ENCODE results near the gene OGN. TPM values are rescaled to one million over a fixed set of nuclear protein-coding genes. Genes with fewer than 3 reads are reported as not detected.

The OGN gene
- total RNA-seq, 2 experiments from 2014 or later, result 0.11 TPM; not detected in 1

- ATAC-seq (ENCODE audit: poor library complexity) (no peak), DNase-seq (no peak)
- Mint-ChIP-seq H3K9me3 (no peaks in the 10 kb centered on the region), H3K27me3 (no peaks in the 10 kb centered on the region), H3K4me1 (ENCODE audit: low read depth) (peaks cover 36% of the 10 kb centered on the region), H3K4me3 (no peak overlapping the region), H3K27ac (no peak overlapping the region), H3K36me3 (ENCODE audit: low read depth) (no peaks in the 10 kb centered on the region)
- H3K27ac ChIP-seq (ENCODE audit: low read depth in 1 of 2, low read length in 2 of 2), result no peak overlapping the region
- no peak overlapping the region for H3K4me3 ChIP-seq (ENCODE audit: low read length)
- intact Hi-C loops (cut with DNase I, micrococcal nuclease), result no loop called here
- no peaks in the 10 kb centered on the region for H3K27me3 ChIP-seq (ENCODE audit: control insufficient read depth in 1 of 2, insufficient read depth in 2 of 2, low read length in 2 of 2)
- peaks cover 14% of the 10 kb centered on the region for H3K4me1 ChIP-seq (ENCODE audit: insufficient read depth, low read length)
- ChIA-PET POLR2A (no interaction called here), CTCF (interaction anchor here (1.6 kb wide), 1 partner anchor 13 kb away, joined by 3 read pairs; no protein-coding TSS in a partner anchor)
- TF ChIP-seq, protein P1, sequence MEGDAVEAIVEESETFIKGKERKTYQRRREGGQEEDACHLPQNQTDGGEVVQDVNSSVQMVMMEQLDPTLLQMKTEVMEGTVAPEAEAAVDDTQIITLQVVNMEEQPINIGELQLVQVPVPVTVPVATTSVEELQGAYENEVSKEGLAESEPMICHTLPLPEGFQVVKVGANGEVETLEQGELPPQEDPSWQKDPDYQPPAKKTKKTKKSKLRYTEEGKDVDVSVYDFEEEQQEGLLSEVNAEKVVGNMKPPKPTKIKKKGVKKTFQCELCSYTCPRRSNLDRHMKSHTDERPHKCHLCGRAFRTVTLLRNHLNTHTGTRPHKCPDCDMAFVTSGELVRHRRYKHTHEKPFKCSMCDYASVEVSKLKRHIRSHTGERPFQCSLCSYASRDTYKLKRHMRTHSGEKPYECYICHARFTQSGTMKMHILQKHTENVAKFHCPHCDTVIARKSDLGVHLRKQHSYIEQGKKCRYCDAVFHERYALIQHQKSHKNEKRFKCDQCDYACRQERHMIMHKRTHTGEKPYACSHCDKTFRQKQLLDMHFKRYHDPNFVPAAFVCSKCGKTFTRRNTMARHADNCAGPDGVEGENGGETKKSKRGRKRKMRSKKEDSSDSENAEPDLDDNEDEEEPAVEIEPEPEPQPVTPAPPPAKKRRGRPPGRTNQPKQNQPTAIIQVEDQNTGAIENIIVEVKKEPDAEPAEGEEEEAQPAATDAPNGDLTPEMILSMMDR (IDR thresholded peaks at IDR 0.05), result no peak
- no peaks in the 10 kb centered on the region for H3K9me3 ChIP-seq (ENCODE audit: control insufficient read depth in 1 of 2, insufficient read depth in 1 of 2, low read length in 2 of 2)
- no peaks in the 10 kb centered on the region for H3K36me3 ChIP-seq (ENCODE audit: insufficient read depth, low read length)
Measured at GRCh38 chr9:92402360-92402759, 2.0 kb downstream of the OGN start.

DNA sequence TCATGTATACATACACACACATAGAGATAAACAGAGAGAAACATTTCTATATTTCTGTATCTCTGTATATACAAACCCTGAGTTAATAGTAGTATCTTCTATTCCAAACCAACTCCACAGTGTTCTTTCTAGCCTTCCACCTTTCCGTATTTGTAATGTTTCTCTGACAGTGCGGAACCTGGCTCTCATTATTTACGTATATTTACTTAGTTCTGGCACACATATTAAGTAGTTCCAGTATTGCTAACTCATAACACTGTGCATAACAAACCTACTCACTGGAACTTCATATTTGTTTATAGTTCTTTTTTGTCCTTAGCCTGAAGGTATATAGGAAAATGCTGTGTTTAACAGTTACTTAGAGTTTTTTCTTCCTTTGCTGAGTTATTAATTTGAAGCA is 6.5 kb downstream of the OGN start:
- ChIA-PET CTCF (no interaction called here), POLR2A (no interaction called here)
- Mint-ChIP-seq H3K4me1 (ENCODE audit: low read depth) (peaks cover 2% of the 10 kb centered on the region), H3K27ac (no peak overlapping the region), H3K36me3 (ENCODE audit: low read depth) (no peaks in the 10 kb centered on the region), H3K9me3 (no peaks in the 10 kb centered on the region), H3K27me3 (no peaks in the 10 kb centered on the region), H3K4me3 (no peak overlapping the region)
- Histone ChIP-seq H3K27ac (ENCODE audit: low read depth in 1 of 2, low read length in 2 of 2) (no peak overlapping the region), H3K27me3 (ENCODE audit: control insufficient read depth in 1 of 2, insufficient read depth in 2 of 2, low read length in 2 of 2) (no peaks in the 10 kb centered on the region), H3K36me3 (ENCODE audit: insufficient read depth, low read length) (no peaks in the 10 kb centered on the region), H3K4me1 (ENCODE audit: insufficient read depth, low read length) (no peaks in the 10 kb centered on the region), H3K4me3 (ENCODE audit: low read length) (no peak overlapping the region), H3K9me3 (ENCODE audit: control insufficient read depth in 1 of 2, insufficient read depth in 1 of 2, low read length in 2 of 2) (no peaks in the 10 kb centered on the region)
- no peak for DNase-seq
- TF ChIP-seq, protein P1 (IDR thresholded peaks at IDR 0.05), result no peak
- intact Hi-C loops (cut with DNase I, micrococcal nuclease), result no loop called here
- ATAC-seq (ENCODE audit: poor library complexity), result no peak

- no peak for ATAC-seq (ENCODE audit: poor library complexity)
- Histone ChIP-seq H3K27ac (ENCODE audit: low read depth in 1 of 2, low read length in 2 of 2) (no peak overlapping the region), H3K27me3 (ENCODE audit: control insufficient read depth in 1 of 2, insufficient read depth in 2 of 2, low read length in 2 of 2) (no peaks in the 10 kb centered on the region), H3K4me3 (ENCODE audit: low read length) (no peak overlapping the region), H3K36me3 (ENCODE audit: insufficient read depth, low read length) (no peaks in the 10 kb centered on the region), H3K9me3 (ENCODE audit: control insufficient read depth in 1 of 2, insufficient read depth in 1 of 2, low read length in 2 of 2) (no peaks in the 10 kb centered on the region), H3K4me1 (ENCODE audit: insufficient read depth, low read length) (no peaks in the 10 kb centered on the region)
- no peak overlapping the region for H3K4me3 Mint-ChIP-seq
- no peak overlapping the region for H3K27ac Mint-ChIP-seq
- no peak for DNase-seq
- ChIA-PET CTCF (interaction anchor here (1.5 kb wide), 1 partner anchor 9 kb away, joined by 3 read pairs; the partner anchor contains the start of gene OGN), POLR2A (no interaction called here)
- no peaks in the 10 kb centered on the region for H3K4me1 Mint-ChIP-seq (ENCODE audit: low read depth)
- intact Hi-C loops (cut with DNase I, micrococcal nuclease), result no loop called here
- no peaks in the 10 kb centered on the region for H3K9me3 Mint-ChIP-seq
- no peaks in the 10 kb centered on the region for H3K27me3 Mint-ChIP-seq
- H3K36me3 Mint-ChIP-seq (ENCODE audit: low read depth), result no peaks in the 10 kb centered on the region
- TF ChIP-seq, protein P1 (IDR thresholded peaks at IDR 0.05), result no peak
Measured at GRCh38 chr9:92395617-92396016, 8.8 kb downstream of the OGN start.
